ENCODE data around the gene NCOA7.

Gene NCOA7

GRCh38 chr6:125872259-125872921 lies 81.6 kb downstream of the NCOA7 start:
- no peak overlapping the region for H3K4me3 ChIP-seq (ENCODE audit: low read length)
- H3K4me1 ChIP-seq (ENCODE audit: low read length): no peaks in the 10 kb centered on the region
- no peaks in the 10 kb centered on the region for H3K9me2 ChIP-seq (replicated peaks; ENCODE audit: insufficient read depth, low read length)
- H2AFZ ChIP-seq (ENCODE audit: low read length): no peak overlapping the region
- no peaks in the 10 kb centered on the region for H4K20me1 ChIP-seq (ENCODE audit: insufficient read depth, low read length)
- H3K9me3 ChIP-seq (replicated peaks; ENCODE audit: insufficient read depth, low read length): no peaks in the 10 kb centered on the region
- no peaks in the 10 kb centered on the region for H3K36me3 ChIP-seq (replicated peaks; ENCODE audit: insufficient read depth, low read length)
- no peak overlapping the region for H3K9ac ChIP-seq (ENCODE audit: low read length)
- H3K4me2 ChIP-seq (ENCODE audit: low read depth, low read length): no peak overlapping the region
- H3K27ac ChIP-seq (ENCODE audit: low read length): no peak overlapping the region
- no peaks in the 10 kb centered on the region for H3F3A ChIP-seq (ENCODE audit: insufficient read depth, low read length)
- TF ChIP-seq CTCF (IDR thresholded peaks at IDR 0.05; ENCODE audit: low read length): no peak
- TF ChIP-seq EZH2 (optimal IDR thresholded peaks at IDR 0.05; ENCODE audit: low read depth, low read length): no peak
- TF ChIP-seq EZH2phosphoT487 (IDR thresholded peaks at IDR 0.05; ENCODE audit: low read length): no peak
- no peaks in the 10 kb centered on the region for H3K27me3 ChIP-seq (replicated peaks; ENCODE audit: insufficient read depth, low read length)
- DNase-seq: no peak
- H3K79me2 ChIP-seq (ENCODE audit: low read length): no peaks in the 10 kb centered on the region

- Histone ChIP-seq H3F3A (ENCODE audit: insufficient read depth, low read length) (no peaks in the 10 kb centered on the region), H3K9me2 (replicated peaks; ENCODE audit: insufficient read depth, low read length) (no peaks in the 10 kb centered on the region), H2AFZ (ENCODE audit: low read length) (no peak overlapping the region), H3K27ac (ENCODE audit: low read length) (no peak overlapping the region), H3K9me3 (replicated peaks; ENCODE audit: insufficient read depth, low read length) (no peaks in the 10 kb centered on the region), H3K9ac (ENCODE audit: low read length) (no peak overlapping the region), H4K20me1 (ENCODE audit: insufficient read depth, low read length) (no peaks in the 10 kb centered on the region), H3K36me3 (replicated peaks; ENCODE audit: insufficient read depth, low read length) (no peaks in the 10 kb centered on the region), H3K4me2 (ENCODE audit: low read depth, low read length) (no peak overlapping the region), H3K27me3 (replicated peaks; ENCODE audit: insufficient read depth, low read length) (no peaks in the 10 kb centered on the region), H3K4me1 (ENCODE audit: low read length) (no peaks in the 10 kb centered on the region), H3K4me3 (ENCODE audit: low read length) (no peak overlapping the region), H3K79me2 (ENCODE audit: low read length) (no peaks in the 10 kb centered on the region)
- DNase-seq: no peak
- no peak for TF ChIP-seq EZH2 (optimal IDR thresholded peaks at IDR 0.05; ENCODE audit: low read depth, low read length)
- TF ChIP-seq EZH2phosphoT487 (IDR thresholded peaks at IDR 0.05; ENCODE audit: low read length): no peak
Measured at GRCh38 chr6:125882243-125882642, 91.5 kb downstream of the NCOA7 start.

GRCh38 chr6:125884634-125885371 lies 94.0 kb downstream of the NCOA7 start:
- Histone ChIP-seq H3K36me3 (replicated peaks; ENCODE audit: insufficient read depth, low read length) (no peaks in the 10 kb centered on the region), H3K27ac (ENCODE audit: low read length) (no peak overlapping the region), H3F3A (ENCODE audit: insufficient read depth, low read length) (no peaks in the 10 kb centered on the region), H3K9ac (ENCODE audit: low read length) (no peak overlapping the region), H3K9me3 (replicated peaks; ENCODE audit: insufficient read depth, low read length) (no peaks in the 10 kb centered on the region), H3K9me2 (replicated peaks; ENCODE audit: insufficient read depth, low read length) (no peaks in the 10 kb centered on the region), H3K27me3 (replicated peaks; ENCODE audit: insufficient read depth, low read length) (no peaks in the 10 kb centered on the region), H3K4me1 (ENCODE audit: low read length) (no peaks in the 10 kb centered on the region), H2AFZ (ENCODE audit: low read length) (no peak overlapping the region), H4K20me1 (ENCODE audit: insufficient read depth, low read length) (no peaks in the 10 kb centered on the region), H3K4me3 (ENCODE audit: low read length) (no peak overlapping the region), H3K4me2 (ENCODE audit: low read depth, low read length) (no peak overlapping the region), H3K79me2 (ENCODE audit: low read length) (no peaks in the 10 kb centered on the region)
- TF ChIP-seq EZH2phosphoT487 (IDR thresholded peaks at IDR 0.05; ENCODE audit: low read length): no peak
- TF ChIP-seq EZH2 (optimal IDR thresholded peaks at IDR 0.05; ENCODE audit: low read depth, low read length): no peak
- TF ChIP-seq CTCF (IDR thresholded peaks at IDR 0.05; ENCODE audit: low read length): no peak
- no peak for DNase-seq

- H3K9ac ChIP-seq (ENCODE audit: low read length): no peak overlapping the region
- H2AFZ ChIP-seq (ENCODE audit: low read length): no peak overlapping the region
- no peaks in the 10 kb centered on the region for H4K20me1 ChIP-seq (ENCODE audit: insufficient read depth, low read length)
- no peaks in the 10 kb centered on the region for H3K79me2 ChIP-seq (ENCODE audit: low read length)
- no peaks in the 10 kb centered on the region for H3F3A ChIP-seq (ENCODE audit: insufficient read depth, low read length)
- H3K36me3 ChIP-seq (replicated peaks; ENCODE audit: insufficient read depth, low read length): no peaks in the 10 kb centered on the region
- no peak overlapping the region for H3K4me3 ChIP-seq (ENCODE audit: low read length)
- no peaks in the 10 kb centered on the region for H3K4me1 ChIP-seq (ENCODE audit: low read length)
- TF ChIP-seq EZH2phosphoT487 (IDR thresholded peaks at IDR 0.05; ENCODE audit: low read length): no peak
- no peak for TF ChIP-seq EZH2 (optimal IDR thresholded peaks at IDR 0.05; ENCODE audit: low read depth, low read length)
- TF ChIP-seq CTCF (IDR thresholded peaks at IDR 0.05; ENCODE audit: low read length): no peak
- H3K4me2 ChIP-seq (ENCODE audit: low read depth, low read length): no peak overlapping the region
- no peaks in the 10 kb centered on the region for H3K9me2 ChIP-seq (replicated peaks; ENCODE audit: insufficient read depth, low read length)
- H3K27ac ChIP-seq (ENCODE audit: low read length): no peak overlapping the region
- no peak for DNase-seq
- no peaks in the 10 kb centered on the region for H3K27me3 ChIP-seq (replicated peaks; ENCODE audit: insufficient read depth, low read length)
- H3K9me3 ChIP-seq (replicated peaks; ENCODE audit: insufficient read depth, low read length): no peaks in the 10 kb centered on the region
Measured at GRCh38 chr6:125886021-125886420, 95.3 kb downstream of the NCOA7 start.

Measured in MM.1S (cell line).